Neural cell (in vitro differentiated cells): ENCODE measurements around the gene CD300LG. TPM values are rescaled to one million over a fixed set of nuclear protein-coding genes. Genes with fewer than 3 reads are reported as not detected.

Experiments used
- H2AFZ ChIP-seq: fragments of 200-600, 300-800 bp; sonication (generic), shearing (Covaris generic); 2 replicates; pipeline ENCODE4 v1.6.0; 2014; ENCODE audit warnings: low read depth, mild to moderate bottlenecking, antibody characterized with exemption, low read length, moderate library complexity
- H3F3A ChIP-seq: fragments of 200-600 bp; shearing (Covaris generic); 2 replicates; pipeline ENCODE4 v1.6.1; 2016; ENCODE audit warnings: mild to moderate bottlenecking, moderate library complexity, mixed read lengths, antibody characterized with exemption, low read length; ENCODE audit not compliant: insufficient read depth, poor library complexity, severe bottlenecking
- H3K27ac ChIP-seq: fragments of 200-600, 300-800 bp; sonication (generic), shearing (Covaris generic); 2 replicates; pipeline ENCODE4 v1.5.1; 2014; ENCODE audit warnings: mild to moderate bottlenecking, low read length, moderate library complexity
- H3K27me3 ChIP-seq: fragments of 300-800, 200-600 bp; sonication (generic), shearing (Covaris generic); 2 replicates; pipeline ENCODE4 v1.6.0; 2014; ENCODE audit warnings: mild to moderate bottlenecking, low read depth, low read length, moderate library complexity; ENCODE audit not compliant: insufficient read depth
- H3K36me3 ChIP-seq: fragments of 300-800, 200-600 bp; sonication (generic), shearing (Covaris generic); 2 replicates; pipeline ENCODE4 v1.5.1; 2014; ENCODE audit warnings: mild to moderate bottlenecking, antibody characterized with exemption, low read length, moderate library complexity; ENCODE audit not compliant: insufficient read depth
- H3K4me2 ChIP-seq: fragments of 300-800, 200-600 bp; sonication (generic), shearing (Covaris generic); 2 replicates; pipeline ENCODE4 v1.6.0; 2014; ENCODE audit warnings: mild to moderate bottlenecking, low read length
- H3K4me3 ChIP-seq: fragments of 300-800, 200-600 bp; sonication (generic), shearing (Covaris generic); 2 replicates; pipeline ENCODE4 v1.5.1; 2014; ENCODE audit warnings: mild to moderate bottlenecking, low read length, moderate library complexity
- H3K79me2 ChIP-seq: fragments of 200-600 bp; shearing (Covaris generic); replicated peaks from 2 replicates; pipeline ENCODE4 v1.6.0; 2014; ENCODE audit warnings: mild to moderate bottlenecking, low read length, moderate library complexity; ENCODE audit not compliant: insufficient read depth
- H3K9ac ChIP-seq: fragments of 300-800, 200-600 bp; sonication (generic), shearing (Covaris generic); 2 replicates; pipeline ENCODE4 v1.6.1; 2016; ENCODE audit warnings: mild to moderate bottlenecking, low read length, mixed read lengths
- H3K9me2 ChIP-seq: fragments of 200-600 bp; shearing (Covaris generic); 2 replicates; pipeline ENCODE4 v1.6.1; 2016; ENCODE audit warnings: mild to moderate bottlenecking, low read length, mixed read lengths; ENCODE audit not compliant: insufficient read depth
- H3K9me3 ChIP-seq: fragments of 200-600, 300-800 bp; sonication (generic), shearing (Covaris generic); 2 replicates; pipeline ENCODE4 v1.6.1; 2016; ENCODE audit warnings: mild to moderate bottlenecking, mixed run types, low read length, moderate library complexity, mixed read lengths
- H4K20me1 ChIP-seq: fragments of 200-600 bp; shearing (Covaris generic); 2 replicates; pipeline ENCODE4 v1.6.1; 2016; ENCODE audit warnings: mild to moderate bottlenecking, mixed run types; ENCODE audit not compliant: insufficient read depth
- CTCF ChIP-seq: fragments of 450-650 bp; IDR thresholded peaks from 2 replicates; pipeline ENCODE4 v1.5.1; 2014; ENCODE audit warnings: antibody characterized with exemption, mild to moderate bottlenecking, moderate library complexity; ENCODE audit not compliant: poor library complexity, severe bottlenecking
- EP300 ChIP-seq: fragments of 450-650 bp; conservative IDR thresholded peaks from 2 replicates; pipeline ENCODE4 v1.6.1; 2014; ENCODE audit warnings: antibody characterized with exemption, mild to moderate bottlenecking, moderate library complexity; ENCODE audit not compliant: poor library complexity, severe bottlenecking
- EZH2 ChIP-seq: fragments of 200-600, 300-800 bp; shearing (Covaris generic), sonication (generic); IDR thresholded peaks from 2 replicates; pipeline ENCODE4 v1.6.1; 2014; ENCODE audit warnings: antibody characterized with exemption, low read length, borderline replicate concordance, mild to moderate bottlenecking; ENCODE audit not compliant: insufficient read depth, poor library complexity, severe bottlenecking
- MXI1 ChIP-seq: fragments of 450-650 bp; conservative IDR thresholded peaks from 2 replicates; pipeline ENCODE4 v1.6.1; 2014; ENCODE audit warnings: antibody characterized with exemption, mild to moderate bottlenecking; ENCODE audit not compliant: poor library complexity, severe bottlenecking
- POLR2AphosphoS5 ChIP-seq: IDR thresholded peaks from 2 replicates; pipeline ENCODE4 v1.6.1; 2012
- RAD21 ChIP-seq: fragments of 450-650 bp; conservative IDR thresholded peaks from 2 replicates; pipeline ENCODE4 v1.6.1; 2014; ENCODE audit warnings: antibody characterized with exemption, mild to moderate bottlenecking, moderate library complexity
- REST ChIP-seq: IDR thresholded peaks from 2 replicates; pipeline ENCODE4 v1.6.1; 2012; ENCODE audit warnings: borderline replicate concordance
- SMC3 ChIP-seq: fragments of 450-650 bp; conservative IDR thresholded peaks from 2 replicates; pipeline ENCODE4 v1.6.1; 2014; ENCODE audit warnings: antibody characterized with exemption, mild to moderate bottlenecking, moderate library complexity; ENCODE audit not compliant: poor library complexity
- TAF1 ChIP-seq: IDR thresholded peaks from 2 replicates; pipeline ENCODE4 v1.6.1; 2012; ENCODE audit warnings: low read depth
- polyA plus RNA-seq: library from polyadenylated mRNA; depleted of rRNA; stranded (reverse); fragments of >200 nt; gene quantifications from 2 replicates; pipeline ENCODE4 v1.2.3, GENCODE V29; 2014

The CD300LG gene
- polyA plus RNA-seq, 1 donor from 2014 or later: not detected

DNA sequence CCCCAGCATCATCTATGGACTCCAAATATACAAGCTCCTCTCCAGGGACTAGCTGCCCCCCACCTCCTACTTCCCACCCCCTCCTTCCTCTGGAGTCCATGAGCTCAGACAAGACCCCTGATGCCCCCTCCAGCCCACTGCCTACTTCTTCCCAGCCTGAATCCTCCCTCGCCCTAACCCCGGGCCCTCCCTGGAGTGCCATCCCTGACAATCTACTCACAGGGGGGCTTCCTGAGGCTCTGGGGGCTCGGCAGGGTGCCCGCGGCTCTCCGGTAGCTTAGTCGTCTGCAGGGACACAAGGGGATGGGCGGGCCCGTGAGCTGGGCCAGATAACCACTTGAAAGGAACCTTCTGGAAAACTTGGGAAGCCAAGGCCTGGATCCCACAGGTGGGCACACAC lies 29.1 kb upstream of the CD300LG start:
- H3K27ac ChIP-seq: no peak overlapping the region
- H3K9ac ChIP-seq: no peak overlapping the region
- no peaks in the 10 kb centered on the region for H3K27me3 ChIP-seq
- H3K79me2 ChIP-seq: no peaks in the 10 kb centered on the region
- H3K9me3 ChIP-seq: no peaks in the 10 kb centered on the region
- TF ChIP-seq EP300 (no peak), SMC3 (no peak), TAF1 (no peak), CTCF (no peak), RAD21 (no peak), POLR2AphosphoS5 (no peak), MXI1 (no peak), EZH2 (no peak), REST (no peak)
- no peak overlapping the region for H3K4me2 ChIP-seq
- H4K20me1 ChIP-seq: no peaks in the 10 kb centered on the region
- no peak overlapping the region for H2AFZ ChIP-seq
- peaks cover 2% of the 10 kb centered on the region for H3K36me3 ChIP-seq
- no peak overlapping the region for H3K4me3 ChIP-seq
- no peaks in the 10 kb centered on the region for H3F3A ChIP-seq
- H3K9me2 ChIP-seq: no peaks in the 10 kb centered on the region

GRCh38 chr17:43818966-43819365 lies 28.0 kb upstream of the CD300LG start:
- Histone ChIP-seq H3K9ac (no peak overlapping the region), H2AFZ (no peak overlapping the region), H3K27me3 (no peaks in the 10 kb centered on the region), H3K36me3 (no peaks in the 10 kb centered on the region), H3K27ac (no peak overlapping the region), H3F3A (no peaks in the 10 kb centered on the region), H3K4me3 (no peak overlapping the region), H3K79me2 (no peaks in the 10 kb centered on the region), H3K4me2 (no peak overlapping the region), H4K20me1 (no peaks in the 10 kb centered on the region), H3K9me2 (no peaks in the 10 kb centered on the region), H3K9me3 (no peaks in the 10 kb centered on the region)
- no peak for TF ChIP-seq POLR2AphosphoS5
- TF ChIP-seq EZH2: no peak

DNA sequence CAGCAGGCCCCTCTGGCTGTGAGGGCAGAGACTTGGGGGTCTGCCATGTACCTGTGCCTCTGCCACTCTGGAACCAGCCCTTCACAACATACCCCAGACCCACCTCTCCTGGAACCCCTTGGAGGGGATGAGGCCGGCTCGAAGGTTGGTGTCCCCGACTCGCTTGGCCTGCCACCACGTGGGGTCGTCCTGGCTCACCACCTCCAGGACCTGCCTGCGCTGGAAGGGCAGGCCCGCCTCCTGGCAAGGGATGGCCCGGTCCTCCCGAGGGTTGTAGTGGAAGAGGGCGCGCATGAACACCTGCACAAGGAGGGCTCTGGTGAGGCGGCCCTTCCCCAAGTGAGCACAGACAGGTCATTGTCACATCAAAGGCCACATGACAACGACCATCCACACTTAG lies 26.2 kb upstream of the CD300LG start:
- Histone ChIP-seq H3K79me2 (no peaks in the 10 kb centered on the region), H3K9me3 (no peaks in the 10 kb centered on the region), H3K36me3 (no peaks in the 10 kb centered on the region), H3F3A (no peaks in the 10 kb centered on the region), H3K9me2 (no peaks in the 10 kb centered on the region), H3K4me3 (no peak overlapping the region), H3K27ac (no peak overlapping the region), H4K20me1 (no peaks in the 10 kb centered on the region), H3K4me2 (no peak overlapping the region), H3K27me3 (no peaks in the 10 kb centered on the region), H3K9ac (no peak overlapping the region), H2AFZ (no peak overlapping the region)
- no peak for TF ChIP-seq SMC3
- no peak for TF ChIP-seq REST
- TF ChIP-seq RAD21: no peak
- TF ChIP-seq CTCF: no peak
- TF ChIP-seq EZH2: no peak
- TF ChIP-seq TAF1: no peak
- TF ChIP-seq EP300: no peak
- no peak for TF ChIP-seq MXI1
- no peak for TF ChIP-seq POLR2AphosphoS5
